ENCODE data around the gene FAM13C.
A peak's percentile ranks its signal among the peaks of the same experiment; 100 is the strongest.
"Not testable (repeated sequence)": the region's sequence is repeated elsewhere in the genome, so short reads cannot be mapped to it uniquely, and the experiment has no call there.

The FAM13C gene

GRCh38 chr10:59242057-59242456 lies 120.3 kb downstream of the FAM13C start:
- Histone ChIP-seq H3K4me3 (ENCODE audit: low read length) (no peak overlapping the region), H3K79me2 (ENCODE audit: low read length) (no peaks in the 10 kb centered on the region), H4K20me1 (ENCODE audit: insufficient read depth, low read length) (no peaks in the 10 kb centered on the region), H3F3A (ENCODE audit: insufficient read depth, low read length) (no peaks in the 10 kb centered on the region), H3K36me3 (replicated peaks; ENCODE audit: insufficient read depth, low read length) (no peaks in the 10 kb centered on the region), H2AFZ (ENCODE audit: low read length) (no peak overlapping the region), H3K9me2 (replicated peaks; ENCODE audit: insufficient read depth, low read length) (no peaks in the 10 kb centered on the region), H3K9ac (ENCODE audit: low read length) (no peak overlapping the region), H3K4me2 (ENCODE audit: low read depth, low read length) (no peak overlapping the region), H3K27me3 (replicated peaks; ENCODE audit: insufficient read depth, low read length) (no peaks in the 10 kb centered on the region), H3K27ac (ENCODE audit: low read length) (no peak overlapping the region), H3K4me1 (ENCODE audit: low read length) (no peaks in the 10 kb centered on the region), H3K9me3 (replicated peaks; ENCODE audit: insufficient read depth, low read length) (no peaks in the 10 kb centered on the region)
- DNase-seq, result no peak
- TF ChIP-seq CTCF (IDR thresholded peaks at IDR 0.05; ENCODE audit: low read length), result no peak
- TF ChIP-seq EZH2phosphoT487 (IDR thresholded peaks at IDR 0.05; ENCODE audit: low read length), result no peak
- TF ChIP-seq EZH2 (optimal IDR thresholded peaks at IDR 0.05; ENCODE audit: low read depth, low read length), result no peak

GRCh38 chr10:59240582-59241183 lies 121.7 kb downstream of the FAM13C start:
- H4K20me1 ChIP-seq (ENCODE audit: insufficient read depth, low read length), result no peaks in the 10 kb centered on the region
- H3K4me1 ChIP-seq (ENCODE audit: low read length), result no peaks in the 10 kb centered on the region
- H3K4me2 ChIP-seq (ENCODE audit: low read depth, low read length), result no peak overlapping the region
- no peak overlapping the region for H3K27ac ChIP-seq (ENCODE audit: low read length)
- H3K4me3 ChIP-seq (ENCODE audit: low read length), result no peak overlapping the region
- H2AFZ ChIP-seq (ENCODE audit: low read length), result no peak overlapping the region
- H3K27me3 ChIP-seq (replicated peaks; ENCODE audit: insufficient read depth, low read length), result no peaks in the 10 kb centered on the region
- H3K36me3 ChIP-seq (replicated peaks; ENCODE audit: insufficient read depth, low read length), result no peaks in the 10 kb centered on the region
- no peaks in the 10 kb centered on the region for H3K79me2 ChIP-seq (ENCODE audit: low read length)
- DNase-seq, result peak; percentile 21
- no peaks in the 10 kb centered on the region for H3K9me2 ChIP-seq (replicated peaks; ENCODE audit: insufficient read depth, low read length)
- H3K9me3 ChIP-seq (replicated peaks; ENCODE audit: insufficient read depth, low read length), result no peaks in the 10 kb centered on the region
- TF ChIP-seq EZH2phosphoT487 (IDR thresholded peaks at IDR 0.05; ENCODE audit: low read length) (no peak), EZH2 (optimal IDR thresholded peaks at IDR 0.05; ENCODE audit: low read depth, low read length) (no peak), CTCF (IDR thresholded peaks at IDR 0.05; ENCODE audit: low read length) (peak; percentile 59)
- no peaks in the 10 kb centered on the region for H3F3A ChIP-seq (ENCODE audit: insufficient read depth, low read length)
- H3K9ac ChIP-seq (ENCODE audit: low read length), result no peak overlapping the region

- DNase-seq; H3K9me3 ChIP-seq (replicated peaks; ENCODE audit: insufficient read depth, low read length); H3K9ac ChIP-seq (ENCODE audit: low read length); H3K4me3 ChIP-seq (ENCODE audit: low read length); H3K9me2 ChIP-seq (replicated peaks; ENCODE audit: insufficient read depth, low read length); H3K4me1 ChIP-seq (ENCODE audit: low read length); H4K20me1 ChIP-seq (ENCODE audit: insufficient read depth, low read length); H3K27ac ChIP-seq (ENCODE audit: low read length); H3K36me3 ChIP-seq (replicated peaks; ENCODE audit: insufficient read depth, low read length); H3K27me3 ChIP-seq (replicated peaks; ENCODE audit: insufficient read depth, low read length); H3F3A ChIP-seq (ENCODE audit: insufficient read depth, low read length); H2AFZ ChIP-seq (ENCODE audit: low read length); H3K79me2 ChIP-seq (ENCODE audit: low read length); H3K4me2 ChIP-seq (ENCODE audit: low read depth, low read length): not testable (repeated sequence)
Observed at GRCh38 chr10:59239108-59239507, 123.2 kb downstream of the FAM13C start.

- no peak overlapping the region for H2AFZ ChIP-seq (ENCODE audit: low read length)
- H3K36me3 ChIP-seq (replicated peaks; ENCODE audit: insufficient read depth, low read length), result no peaks in the 10 kb centered on the region
- no peaks in the 10 kb centered on the region for H3K9me2 ChIP-seq (replicated peaks; ENCODE audit: insufficient read depth, low read length)
- no peaks in the 10 kb centered on the region for H4K20me1 ChIP-seq (ENCODE audit: insufficient read depth, low read length)
- H3K9ac ChIP-seq (ENCODE audit: low read length), result no peak overlapping the region
- no peak overlapping the region for H3K4me3 ChIP-seq (ENCODE audit: low read length)
- no peaks in the 10 kb centered on the region for H3K27me3 ChIP-seq (replicated peaks; ENCODE audit: insufficient read depth, low read length)
- no peak overlapping the region for H3K27ac ChIP-seq (ENCODE audit: low read length)
- no peak for TF ChIP-seq CTCF (IDR thresholded peaks at IDR 0.05; ENCODE audit: low read length)
- no peak for TF ChIP-seq EZH2phosphoT487 (IDR thresholded peaks at IDR 0.05; ENCODE audit: low read length)
- TF ChIP-seq EZH2 (optimal IDR thresholded peaks at IDR 0.05; ENCODE audit: low read depth, low read length), result no peak
- no peak overlapping the region for H3K4me2 ChIP-seq (ENCODE audit: low read depth, low read length)
- H3K9me3 ChIP-seq (replicated peaks; ENCODE audit: insufficient read depth, low read length), result no peaks in the 10 kb centered on the region
- H3K79me2 ChIP-seq (ENCODE audit: low read length), result no peaks in the 10 kb centered on the region
- H3F3A ChIP-seq (ENCODE audit: insufficient read depth, low read length), result no peaks in the 10 kb centered on the region
- no peaks in the 10 kb centered on the region for H3K4me1 ChIP-seq (ENCODE audit: low read length)
- DNase-seq, result no peak
Observed at GRCh38 chr10:59237775-59238174, 124.6 kb downstream of the FAM13C start.

Data from MM.1S (cell line).